Measurements from ENCODE around the gene ABHD14A.
"Not testable (repeated sequence)": the region's sequence is repeated elsewhere in the genome, so short reads cannot be mapped to it uniquely, and the experiment has no call there.

ABHD14A gene

DNA sequence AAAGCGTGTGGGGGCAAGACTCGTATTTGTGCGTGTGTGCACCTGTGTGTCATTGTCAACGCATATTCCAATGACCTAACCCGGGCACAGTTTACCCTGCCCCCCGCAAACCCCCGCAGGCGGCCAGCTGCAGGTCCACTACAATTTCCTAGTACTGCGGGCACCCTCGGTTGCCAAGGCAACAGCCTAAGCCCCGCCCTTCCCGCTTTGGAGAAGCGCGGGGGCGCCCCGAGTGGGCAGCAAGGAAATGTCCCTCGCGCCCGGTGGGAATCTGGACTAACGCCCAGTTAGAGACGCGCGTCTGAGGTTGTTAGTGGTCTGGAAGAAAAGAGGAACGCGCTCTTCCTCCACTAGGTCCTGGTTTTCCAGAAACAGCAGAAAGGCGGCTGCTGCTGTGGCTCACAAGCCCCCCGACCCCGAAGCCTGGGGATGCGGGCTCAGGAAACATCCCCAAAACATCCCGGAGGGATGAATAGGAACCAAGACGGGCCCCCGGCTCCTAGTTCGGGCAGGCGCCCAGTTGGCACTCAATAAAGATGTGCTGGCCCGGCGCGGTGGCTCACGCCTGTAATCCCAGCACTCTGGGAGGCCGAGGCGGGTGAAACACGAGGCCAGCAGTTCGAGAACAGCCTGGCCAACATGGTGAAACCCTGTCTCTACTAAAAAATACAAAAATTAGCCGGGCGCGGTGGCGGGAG is 1.1 kb downstream of the ABHD14A start:
- peak; percentile 36 for DNase-seq

GRCh38 chr3:51977446-51978142 is 2.7 kb downstream of the ABHD14A start:
- DNase-seq, result peak; percentile 41

- no peak for DNase-seq
Observed at GRCh38 chr3:51978143-51978502, 3.3 kb downstream of the ABHD14A start.

DNA sequence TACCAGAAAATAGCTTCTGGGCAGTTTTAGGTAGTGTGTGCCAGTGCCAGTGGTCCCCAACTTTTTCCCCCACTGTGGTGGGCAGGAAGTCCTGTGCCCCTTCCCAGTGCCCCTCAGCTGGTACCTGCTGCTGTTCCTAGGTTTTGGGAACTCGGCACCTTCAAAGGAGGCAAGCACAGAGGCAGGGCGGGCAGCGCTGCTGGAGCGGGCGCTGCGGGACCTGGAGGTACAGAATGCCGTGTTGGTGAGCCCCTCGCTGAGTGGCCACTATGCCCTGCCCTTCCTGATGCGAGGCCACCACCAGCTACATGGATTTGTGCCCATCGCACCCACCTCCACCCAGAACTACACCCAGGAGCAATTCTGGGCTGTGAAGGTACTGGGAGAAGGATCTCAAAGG is 5.4 kb downstream of the ABHD14A start:
- no peak for DNase-seq

DNA sequence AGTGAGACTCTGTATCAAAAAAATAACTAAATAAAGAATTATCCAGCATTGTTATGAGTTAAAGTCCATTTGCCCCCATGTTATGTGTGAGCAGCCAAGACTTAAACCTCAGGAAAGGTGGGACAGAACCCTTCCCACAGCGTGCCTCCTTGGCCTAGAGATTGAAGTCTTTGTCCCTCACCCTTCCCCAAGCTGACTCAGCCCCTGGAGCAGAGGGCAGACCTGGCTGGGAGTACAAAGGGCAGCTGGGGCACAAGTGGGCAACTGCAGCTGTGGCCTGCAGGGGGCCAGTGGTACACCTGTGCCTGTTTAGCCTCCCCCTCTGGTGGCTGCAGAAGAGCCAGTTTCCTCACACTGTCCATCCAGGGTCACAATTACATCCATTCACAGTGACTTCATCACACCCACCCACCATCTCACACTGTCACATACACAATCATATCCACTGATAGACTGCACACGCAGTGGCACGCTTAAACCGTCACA is 7.5 kb downstream of the ABHD14A start:
- DNase-seq, result peak; percentile 39

DNA sequence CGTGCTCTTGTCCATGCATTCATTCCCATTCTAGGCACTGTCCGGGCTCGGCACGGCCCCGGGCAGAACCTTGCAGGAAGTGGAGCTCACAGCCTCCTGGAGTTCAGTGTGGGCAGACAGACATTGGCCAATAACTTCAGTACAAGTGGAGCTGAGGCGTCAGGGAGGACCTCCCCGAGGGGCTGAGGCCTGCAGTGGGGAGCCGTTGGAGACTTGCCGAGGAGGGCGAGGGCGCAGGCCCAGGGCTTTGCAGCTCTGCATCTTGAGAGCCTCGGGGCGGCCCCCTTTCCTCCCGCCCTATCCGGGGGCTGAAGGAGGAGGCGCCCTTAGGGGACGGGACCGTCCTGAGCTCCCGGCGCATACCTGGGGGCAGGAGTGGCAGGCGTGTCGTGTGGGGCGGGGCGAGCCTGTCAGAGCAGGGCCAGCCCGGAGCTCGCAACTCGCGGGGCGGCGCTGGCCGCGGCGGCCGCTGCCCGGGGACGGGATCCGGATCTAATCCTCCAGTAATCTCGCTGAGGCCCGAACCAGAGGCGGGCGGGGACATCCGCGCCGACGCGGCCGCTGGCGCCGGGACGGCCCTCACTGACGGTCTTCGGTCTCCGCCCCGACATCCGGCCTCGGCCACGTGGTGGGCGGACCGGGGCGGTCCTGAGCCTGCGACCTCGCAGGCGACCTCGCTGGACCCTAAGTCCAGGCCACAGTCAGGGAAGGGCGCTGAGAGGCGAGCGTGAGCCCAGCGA is 8.1 kb downstream of the ABHD14A start, which contains the start of gene ACY1:
Gene ACY1, plus strand, starts transcription at position 698 of the 740 bp plus-strand sequence. CDS start 530 bp downstream, outside the sequence.
- DNase-seq, result peak; percentile 70

- DNase-seq, result no peak
Observed at GRCh38 chr3:51983578-51984268, 8.9 kb downstream of the ABHD14A start.

GRCh38 chr3:51984269-51984647 is 9.4 kb downstream of the ABHD14A start:
- no peak for DNase-seq

- no peak for DNase-seq
Observed at GRCh38 chr3:51985063-51985462, 10.2 kb downstream of the ABHD14A start.

DNA sequence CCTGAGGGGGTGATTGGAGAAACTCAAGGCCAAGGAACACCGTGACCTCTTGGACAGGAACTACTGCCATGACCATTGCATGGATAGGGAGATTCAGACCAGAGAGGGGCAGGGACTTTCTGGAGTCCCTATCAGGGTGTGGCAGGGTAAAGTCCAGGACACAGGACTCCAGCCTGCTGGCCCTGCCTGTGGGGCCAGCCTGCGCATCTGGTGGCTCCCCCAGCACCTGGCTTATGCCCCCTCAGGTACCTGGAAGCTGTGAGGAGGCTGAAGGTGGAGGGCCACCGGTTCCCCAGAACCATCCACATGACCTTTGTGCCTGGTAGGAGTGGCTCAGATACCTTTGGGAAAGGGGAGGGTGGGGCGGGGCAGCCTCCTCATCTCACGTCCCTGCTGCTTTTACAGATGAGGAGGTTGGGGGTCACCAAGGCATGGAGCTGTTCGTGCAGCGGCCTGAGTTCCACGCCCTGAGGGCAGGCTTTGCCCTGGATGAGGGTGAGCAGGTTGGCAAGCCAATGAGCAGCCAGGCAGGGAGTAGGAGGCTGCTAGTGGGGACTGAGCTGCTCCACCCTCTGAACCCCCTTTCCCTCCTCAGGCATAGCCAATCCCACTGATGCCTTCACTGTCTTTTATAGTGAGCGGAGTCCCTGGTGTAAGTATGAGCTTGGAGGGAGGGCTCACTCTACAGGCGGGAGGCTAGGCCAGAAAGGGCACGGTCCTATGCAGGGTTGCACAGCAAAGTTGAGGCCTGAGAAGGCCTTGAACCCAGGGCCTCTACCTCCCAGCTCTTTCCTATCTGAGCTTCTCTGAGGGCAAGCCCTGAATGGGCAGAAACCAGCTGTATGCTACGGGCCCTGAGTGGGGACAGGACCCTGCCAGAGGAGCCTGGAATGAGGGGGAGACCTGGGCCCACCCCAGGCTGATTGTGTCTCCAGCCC is 11.4 kb downstream of the ABHD14A start:
- DNase-seq, result no peak

DNA sequence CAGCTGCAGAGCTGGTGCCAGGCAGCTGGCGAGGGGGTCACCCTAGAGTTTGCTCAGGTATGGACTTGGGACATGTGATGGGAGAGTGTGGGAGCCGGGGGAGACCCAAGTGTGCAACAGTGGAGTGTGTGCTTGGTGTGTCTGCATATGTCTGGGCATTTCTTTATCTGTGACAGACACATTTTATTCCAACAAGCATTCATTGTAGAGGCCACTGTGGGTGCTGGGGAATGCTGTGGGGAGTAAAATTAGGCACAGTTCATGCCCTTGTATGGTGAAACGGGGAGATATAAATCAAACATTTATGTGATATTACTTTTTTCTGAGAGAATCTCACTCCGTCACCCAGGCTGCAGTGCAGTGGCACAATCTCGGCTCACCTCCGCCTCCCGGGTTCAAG is 12.7 kb downstream of the ABHD14A start:
- no peak for DNase-seq

DNA sequence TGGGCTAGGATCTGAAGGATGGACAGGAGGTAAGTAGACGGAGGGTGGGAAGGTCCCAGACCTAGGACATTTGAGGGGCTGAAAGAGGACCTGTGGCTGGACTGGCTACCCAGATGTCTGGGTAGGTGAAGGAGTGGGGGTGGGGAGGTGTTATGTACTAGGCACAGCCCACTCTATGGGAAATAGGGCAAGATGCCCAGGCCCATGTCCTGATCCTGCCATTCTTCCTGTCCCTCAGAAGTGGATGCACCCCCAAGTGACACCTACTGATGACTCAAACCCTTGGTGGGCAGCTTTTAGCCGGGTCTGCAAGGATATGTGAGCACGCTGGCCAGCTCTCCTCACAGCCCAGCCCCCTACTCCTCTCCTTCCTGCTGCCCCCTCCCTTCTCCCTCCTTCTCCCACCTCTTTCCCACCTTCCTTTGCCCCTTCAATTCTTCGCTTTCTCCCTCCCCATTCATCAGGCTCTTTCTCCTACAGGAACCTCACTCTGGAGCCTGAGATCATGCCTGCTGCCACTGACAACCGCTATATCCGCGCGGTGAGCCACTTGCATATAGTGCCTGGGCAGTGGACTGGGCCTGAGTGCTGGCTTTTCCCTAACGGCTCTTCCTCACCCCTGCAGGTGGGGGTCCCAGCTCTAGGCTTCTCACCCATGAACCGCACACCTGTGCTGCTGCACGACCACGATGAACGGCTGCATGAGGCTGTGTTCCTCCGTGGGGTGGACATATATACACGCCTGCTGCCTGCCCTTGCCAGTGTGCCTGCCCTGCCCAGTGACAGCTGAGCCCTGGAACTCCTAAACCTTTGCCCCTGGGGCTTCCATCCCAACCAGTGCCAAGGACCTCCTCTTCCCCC is 13.7 kb downstream of the ABHD14A start:
- no peak for DNase-seq

- DNase-seq, result not testable (repeated sequence)
Observed at GRCh38 chr3:51990501-51990971, 15.7 kb downstream of the ABHD14A start.

DNA sequence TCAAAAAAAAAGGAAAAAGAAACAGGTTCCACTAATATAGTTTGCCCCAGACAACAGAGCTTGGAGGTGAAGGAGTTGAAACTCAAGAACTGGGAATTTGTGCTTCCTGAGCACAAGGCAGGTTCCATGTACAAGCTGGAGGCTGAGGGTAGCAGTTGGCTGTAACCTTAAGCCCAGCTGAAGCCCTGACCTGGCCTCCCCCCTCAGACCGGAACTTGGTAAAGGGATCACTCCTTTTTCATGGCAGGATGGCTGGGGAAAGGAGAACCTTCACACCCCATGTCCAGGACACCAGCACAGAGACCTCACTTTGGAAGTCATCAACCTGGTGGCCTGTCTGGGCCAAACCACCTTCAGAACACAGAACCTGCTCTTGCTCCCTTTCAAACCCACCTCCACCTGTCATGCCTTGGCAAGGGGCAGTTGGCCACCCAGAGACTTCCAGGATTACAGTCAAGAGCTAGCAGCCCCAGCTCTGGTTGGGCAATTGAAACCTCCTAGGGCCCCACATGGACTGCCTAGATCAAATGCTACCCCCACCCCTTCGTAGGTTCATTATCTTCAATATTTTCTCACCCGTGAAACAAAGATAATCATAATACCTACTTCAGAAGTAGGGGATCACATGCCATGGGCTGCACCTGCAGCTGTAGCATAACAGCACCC is 17.3 kb downstream of the ABHD14A start:
- no peak for DNase-seq

DNA sequence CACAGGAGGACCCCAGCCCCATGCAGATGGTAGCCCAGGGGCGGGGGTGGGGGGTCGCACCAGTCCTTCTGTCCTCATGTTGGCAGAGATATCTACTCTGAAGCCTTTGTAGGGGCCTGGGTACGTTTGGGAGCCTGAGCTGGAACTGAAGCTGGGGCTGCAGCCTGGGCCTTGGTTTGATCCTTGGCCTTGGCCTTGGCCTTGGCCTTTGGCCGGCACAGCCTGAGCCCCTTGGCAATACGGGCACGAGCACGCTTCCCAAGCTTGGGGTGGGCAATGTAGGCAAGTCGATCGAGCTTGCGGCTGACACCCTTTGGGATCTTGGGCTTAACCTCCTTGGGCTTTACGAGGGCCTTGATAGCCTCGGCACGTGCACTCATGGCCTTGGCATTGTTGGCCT is 18.8 kb downstream of the ABHD14A start:
- DNase-seq, result not testable (repeated sequence)

DNA sequence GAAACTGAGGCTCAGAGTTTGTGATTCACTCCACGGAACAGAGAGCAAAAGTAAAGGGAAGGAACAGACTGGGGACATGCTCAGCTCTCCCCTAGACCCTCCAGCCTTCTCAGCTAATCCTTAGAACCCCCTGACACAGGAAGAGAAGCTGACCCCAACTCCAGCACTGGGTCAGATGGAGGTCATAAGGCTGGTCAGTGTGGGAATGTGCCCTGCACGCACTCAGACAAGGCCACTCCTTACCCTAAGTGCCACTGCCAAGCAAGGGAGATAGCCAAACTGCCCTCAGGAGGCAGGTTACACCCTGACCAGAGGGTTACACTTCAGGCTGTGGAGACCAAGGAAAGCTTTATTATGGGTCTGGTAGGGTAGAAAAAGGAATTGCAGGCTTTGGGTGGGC is 19.7 kb downstream of the ABHD14A start:
- no peak for DNase-seq

DNA sequence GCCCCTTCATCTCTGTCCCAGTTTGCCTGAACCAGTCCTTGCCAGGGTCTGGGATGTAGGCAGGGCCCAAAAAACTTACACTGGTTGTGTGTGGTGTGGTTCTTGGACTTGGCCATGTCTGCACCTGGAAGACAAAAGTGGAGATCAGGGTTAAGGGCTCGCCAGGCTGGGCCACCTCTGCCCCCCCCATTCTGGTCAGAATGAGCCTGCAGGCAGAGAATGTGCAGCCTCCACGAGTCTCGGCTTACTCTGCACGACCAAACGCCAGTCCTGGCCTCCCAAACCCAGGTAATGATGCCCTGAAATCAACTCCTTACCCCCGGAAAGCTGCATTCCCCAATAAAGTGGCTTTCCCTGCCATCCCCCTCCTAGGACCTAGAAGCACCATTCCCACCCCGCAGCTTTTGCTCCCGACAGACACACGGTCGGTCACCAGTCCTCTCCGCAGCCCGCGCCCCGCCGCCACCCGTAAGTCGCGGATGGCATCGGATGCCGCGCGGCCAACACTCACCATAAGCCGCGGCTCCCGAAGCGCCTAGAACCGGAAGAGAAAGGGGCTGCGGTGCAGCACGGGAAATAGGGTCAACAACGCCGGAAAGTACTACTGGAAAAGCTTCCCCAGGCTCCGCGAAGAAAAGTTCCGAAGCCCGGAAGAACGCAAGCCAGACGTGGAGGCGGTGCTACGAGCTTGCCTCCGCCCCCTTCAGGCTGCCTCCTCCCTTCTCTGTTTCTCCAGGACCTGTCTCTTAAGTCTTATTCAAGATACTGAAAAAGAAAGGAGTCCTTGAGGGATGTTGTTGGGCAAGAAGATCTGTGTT is 20.7 kb downstream of the ABHD14A start, which contains the start of gene RPL29:
Gene RPL29, minus strand, starts transcription at position 550 of the 818 bp plus-strand sequence. Its CDS starts 434 bp downstream, at position 116.
- DNase-seq, result peak; percentile 92

GRCh38 chr3:51997172-51997571 is 22.3 kb downstream of the ABHD14A start:
- DNase-seq, result no peak

Data from activated T-cell treated with anti-CD3 and anti-CD28 coated beads, Interleukin-2, amount 50 U/mL, for 1 hour (primary cell).